GM23248 (cell line): Measurements from ENCODE around the gene AFF3. TPM values are rescaled to one million over a fixed set of nuclear protein-coding genes. Genes with fewer than 3 reads are reported as not detected.

Experiments
- DNase-seq: peaks from one replicate; pipeline ENCODE4 v3.0.0-alpha.2; 2015
- H2AFZ ChIP-seq: fragments of 200-600 bp; sonication (generic); 2 replicates; pipeline ENCODE4 v1.6.1; 2016; ENCODE audit warnings: antibody characterized with exemption
- H3F3A ChIP-seq: fragments of 200-600 bp; sonication (generic); 2 replicates; pipeline ENCODE4 v1.6.1; 2016; ENCODE audit warnings: mild to moderate bottlenecking, antibody characterized with exemption, mixed run types; ENCODE audit not compliant: insufficient read depth
- H3K27ac ChIP-seq: fragments of 200-600 bp; sonication (generic); 2 replicates; pipeline ENCODE4 v1.5.1; 2016; ENCODE audit warnings: mild to moderate bottlenecking
- H3K27me3 ChIP-seq: fragments of 200-600 bp; sonication (generic); replicated peaks from 2 replicates; pipeline ENCODE4 v1.6.1; 2016; ENCODE audit warnings: mild to moderate bottlenecking; ENCODE audit not compliant: insufficient read depth
- H3K36me3 ChIP-seq: fragments of 200-600 bp; sonication (generic); 2 replicates; pipeline ENCODE4 v1.6.1; 2016; ENCODE audit warnings: low read depth, mild to moderate bottlenecking
- H3K4me1 ChIP-seq: fragments of 200-600 bp; sonication (generic); 2 replicates; pipeline ENCODE4 v1.6.1; 2016; ENCODE audit warnings: mild to moderate bottlenecking; ENCODE audit not compliant: insufficient read depth
- H3K4me2 ChIP-seq: fragments of 200-600 bp; sonication (generic); one replicate; pipeline ENCODE4 v1.6.1; 2016; ENCODE audit warnings: mild to moderate bottlenecking; ENCODE audit not compliant: unreplicated experiment
- H3K4me3 ChIP-seq: fragments of 200-600 bp; sonication (generic); 2 replicates; pipeline ENCODE4 v1.5.1; 2016; ENCODE audit warnings: mild to moderate bottlenecking
- H3K79me2 ChIP-seq: fragments of 200-600 bp; sonication (generic); 2 replicates; pipeline ENCODE4 v1.6.1; 2016; ENCODE audit warnings: mild to moderate bottlenecking; ENCODE audit not compliant: insufficient read depth
- H3K9ac ChIP-seq: fragments of 200-600 bp; sonication (generic); 2 replicates; pipeline ENCODE4 v1.6.1; 2016; ENCODE audit warnings: mild to moderate bottlenecking
- H3K9me2 ChIP-seq: fragments of 200-600 bp; sonication (generic); 2 replicates; pipeline ENCODE4 v1.6.1; 2016; ENCODE audit warnings: mixed run types, mild to moderate bottlenecking, moderate library complexity; ENCODE audit not compliant: insufficient read depth
- H3K9me3 ChIP-seq: fragments of 200-600 bp; sonication (generic); one replicate; pipeline ENCODE4 v1.6.1; 2017; ENCODE audit warnings: low read depth
- H4K20me1 ChIP-seq: fragments of 200-600 bp; sonication (generic); 2 replicates; pipeline ENCODE4 v1.6.0; 2016; ENCODE audit not compliant: insufficient read depth
- EZH2 ChIP-seq: fragments of 200-600 bp; sonication (generic); IDR thresholded peaks from 2 replicates; pipeline ENCODE4 v1.6.1; 2018; ENCODE audit warnings: antibody characterized with exemption, mild to moderate bottlenecking; ENCODE audit not compliant: insufficient read depth, poor library complexity, severe bottlenecking
- EZH2phosphoT487 ChIP-seq: fragments of 200-600 bp; sonication (generic); IDR thresholded peaks from 2 replicates; pipeline ENCODE4 v1.6.1; 2018; ENCODE audit warnings: antibody characterized with exemption, moderate library complexity, mild to moderate bottlenecking, low read depth; ENCODE audit not compliant: insufficient read depth
- WGBS, 2 experiments: methylation state at CpG; one replicate each; pipeline ENCODE4 v1.1.6; 2015 to 2017; ENCODE audit warnings: low lambda C conversion rate in 2 of 2, low coverage in 1 of 2; ENCODE audit errors: missing lambda C conversion rate in 2 of 2; 5-methylcytosine and 5-hydroxymethylcytosine counted together
- in situ Hi-C: fragments of 300-500 bp; cut with MboI; formaldehyde crosslinking; loops from 2 replicates; pipeline ENCODE4 v1.15.0; 2020
- polyA plus RNA-seq: library from polyadenylated mRNA; unstranded; fragments of >200 nt; fragmentation: Nextera tagmentation; extraction: Ambion mirVana; gene quantifications from 2 replicates; pipeline ENCODE4 v1.2.1, GENCODE V29; 2016
- total RNA-seq: library from RNA; depleted of rRNA; stranded (reverse); fragments of >200 nt; shearing (Covaris generic); gene quantifications from 2 replicates; pipeline ENCODE4 v1.2.3, GENCODE V29; 2014

The AFF3 gene
- total and polyA plus RNA-seq, 2 experiments from 2014 or later = 0.56 to 0.86 TPM

DNA sequence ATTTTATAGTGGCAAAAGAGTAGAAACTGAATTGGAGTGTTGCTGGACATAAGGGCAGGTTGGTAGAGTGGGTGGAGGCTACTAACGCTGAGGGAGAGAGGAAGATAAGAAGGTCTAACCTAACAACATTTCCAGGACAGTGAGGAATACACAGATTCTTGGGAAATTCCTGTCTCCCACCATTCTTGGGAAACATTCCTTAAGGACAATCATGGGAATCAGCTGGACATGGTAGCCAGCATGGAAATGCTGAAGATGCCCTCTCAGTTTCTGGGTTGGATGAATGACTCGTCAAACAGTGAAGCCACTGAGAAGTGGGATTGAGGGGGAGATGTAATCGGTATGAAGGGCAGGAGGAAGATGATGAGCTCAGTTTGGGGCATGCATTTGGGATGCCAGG is 265.4 kb downstream of the AFF3 start:
- H3K27me3 ChIP-seq = no peaks in the 10 kb centered on the region
- H3K4me2 ChIP-seq = no peak overlapping the region
- H3K27ac ChIP-seq = no peak overlapping the region
- no peaks in the 10 kb centered on the region for H3K36me3 ChIP-seq
- H4K20me1 ChIP-seq = no peaks in the 10 kb centered on the region
- 0 out of 2 replicates have a peak, but pooled peaks cover 4% of the 10 kb centered on the region for H3K9me2 ChIP-seq
- in situ Hi-C loops = no loop called here
- H3K4me3 ChIP-seq = no peak overlapping the region
- no peak overlapping the region for H3K9ac ChIP-seq
- TF ChIP-seq EZH2phosphoT487 = no peak
- H3K79me2 ChIP-seq = no peaks in the 10 kb centered on the region
- H3K4me1 ChIP-seq = peaks cover 28% of the 10 kb centered on the region
- DNase-seq = no peak
- WGBS, 2 experiments = 81 to 84% methylated on average over 3 of the region's 3 CpGs
- peaks cover 17% of the 10 kb centered on the region for H3F3A ChIP-seq
- no peaks in the 10 kb centered on the region for H3K9me3 ChIP-seq
- H2AFZ ChIP-seq = no peak overlapping the region

DNA sequence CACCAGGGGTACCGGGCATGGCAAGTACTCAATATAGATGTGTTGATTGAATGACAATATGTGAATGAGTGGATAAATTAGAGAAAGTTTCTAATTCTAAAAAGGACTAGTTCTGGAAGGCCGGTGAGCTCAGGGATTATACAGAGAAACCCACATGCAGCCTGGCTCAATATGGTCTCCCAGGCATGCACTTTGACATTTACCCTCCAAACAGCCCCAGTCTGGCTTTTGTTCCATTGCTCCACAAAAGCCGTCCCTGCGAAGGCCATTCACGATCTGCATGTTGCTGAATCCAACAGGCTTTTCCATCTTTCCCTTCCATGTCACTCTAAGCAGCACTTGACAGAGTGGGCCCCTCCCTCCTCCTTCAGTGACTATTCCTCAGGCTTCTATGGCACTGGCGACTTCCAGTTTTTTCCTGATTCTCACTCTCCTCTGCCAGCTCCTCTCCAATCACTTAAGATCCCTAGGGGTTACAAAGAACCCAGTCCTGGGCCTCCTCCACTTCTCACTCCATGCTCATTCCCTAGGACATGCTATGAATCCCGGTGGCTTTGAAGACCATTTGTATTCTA is 266.7 kb downstream of the AFF3 start:
- no peak overlapping the region for H3K27ac ChIP-seq
- no peaks in the 10 kb centered on the region for H4K20me1 ChIP-seq
- peaks cover 17% of the 10 kb centered on the region for H3K4me1 ChIP-seq
- H3K79me2 ChIP-seq = no peaks in the 10 kb centered on the region
- no peak overlapping the region for H2AFZ ChIP-seq
- no peaks in the 10 kb centered on the region for H3K27me3 ChIP-seq
- no peak overlapping the region for H3K9ac ChIP-seq
- H3F3A ChIP-seq = peaks cover 11% of the 10 kb centered on the region
- in situ Hi-C loops = no loop called here
- no peak for DNase-seq
- H3K36me3 ChIP-seq = no peaks in the 10 kb centered on the region
- H3K9me3 ChIP-seq = no peaks in the 10 kb centered on the region
- H3K4me2 ChIP-seq = no peak overlapping the region
- TF ChIP-seq EZH2 = no peak
- 79 to 81% methylated on average over 7 of the region's 7 CpGs for WGBS, 2 experiments
- H3K9me2 ChIP-seq = 0 out of 2 replicates have a peak, but pooled peaks cover 4% of the 10 kb centered on the region
- no peak overlapping the region for H3K4me3 ChIP-seq

DNA sequence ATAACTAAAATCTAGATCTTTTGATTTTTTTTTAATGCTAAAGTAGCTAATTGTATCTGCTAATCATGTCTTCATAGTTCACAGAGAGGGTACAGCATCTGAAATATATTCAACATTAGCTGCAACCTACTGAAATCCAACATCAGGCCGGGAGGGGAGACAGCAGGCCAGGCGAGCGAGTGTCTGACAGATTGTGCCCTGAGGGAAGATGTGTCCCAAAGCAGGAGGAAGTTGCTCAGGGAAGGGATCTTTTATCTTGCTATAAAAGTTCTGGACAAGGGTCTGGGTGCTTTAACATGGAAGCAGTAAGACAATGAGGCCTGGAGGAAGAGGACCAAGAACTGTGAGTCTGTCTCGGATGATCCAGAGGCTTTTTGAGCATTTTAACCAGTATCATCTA is 274.1 kb downstream of the AFF3 start:
- Histone ChIP-seq H3K27ac (no peak overlapping the region), H3K9me2 (no peaks in the 10 kb centered on the region), H3K79me2 (no peaks in the 10 kb centered on the region), H4K20me1 (no peaks in the 10 kb centered on the region), H3K4me1 (peaks cover 7% of the 10 kb centered on the region), H3K36me3 (no peaks in the 10 kb centered on the region), H2AFZ (no peak overlapping the region), H3K9me3 (no peaks in the 10 kb centered on the region), H3K4me2 (no peak overlapping the region), H3F3A (0 out of 2 replicates have a peak, but pooled peaks cover 12% of the 10 kb centered on the region), H3K4me3 (no peak overlapping the region), H3K9ac (no peak overlapping the region), H3K27me3 (no peaks in the 10 kb centered on the region)
- no peak for DNase-seq
- in situ Hi-C loops = no loop called here
- TF ChIP-seq EZH2phosphoT487 (no peak), EZH2 (no peak)
- 92 to 93% methylated on average over 4 of the region's 4 CpGs for WGBS, 2 experiments

DNA sequence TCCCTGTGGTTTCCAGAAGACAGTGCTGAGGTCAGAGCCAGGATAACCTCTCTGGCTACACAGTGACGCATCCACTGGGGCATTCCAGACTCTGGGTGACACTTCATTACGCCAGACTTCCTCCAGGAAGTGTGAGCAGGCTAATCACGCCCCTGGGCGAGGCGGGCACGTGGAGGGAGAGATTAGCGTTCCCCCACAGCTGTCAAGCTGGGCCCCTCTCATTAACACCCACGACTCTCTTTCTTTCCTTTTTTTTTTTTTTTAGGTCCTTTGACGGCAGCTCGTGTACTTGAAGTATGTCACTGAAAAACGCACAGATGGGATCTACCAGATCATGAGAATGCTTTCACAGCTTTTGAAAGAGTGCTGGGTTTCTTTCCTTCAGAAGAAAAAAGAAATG is 274.6 kb downstream of the AFF3 start:
- TF ChIP-seq EZH2phosphoT487 (no peak), EZH2 (no peak)
- H4K20me1 ChIP-seq = no peaks in the 10 kb centered on the region
- H3K9ac ChIP-seq = no peak overlapping the region
- peaks cover 7% of the 10 kb centered on the region for H3K4me1 ChIP-seq
- no peak overlapping the region for H2AFZ ChIP-seq
- H3K9me3 ChIP-seq = no peaks in the 10 kb centered on the region
- WGBS, 2 experiments = 85 to 86% methylated on average over 11 of the region's 11 CpGs
- DNase-seq = no peak
- H3K4me3 ChIP-seq = no peak overlapping the region
- H3K27me3 ChIP-seq = no peaks in the 10 kb centered on the region
- in situ Hi-C loops = no loop called here
- H3K36me3 ChIP-seq = no peaks in the 10 kb centered on the region
- H3F3A ChIP-seq = 0 out of 2 replicates have a peak, but pooled peaks cover 12% of the 10 kb centered on the region
- no peak overlapping the region for H3K27ac ChIP-seq
- H3K4me2 ChIP-seq = no peak overlapping the region
- no peaks in the 10 kb centered on the region for H3K9me2 ChIP-seq
- no peaks in the 10 kb centered on the region for H3K79me2 ChIP-seq
